ENCODE measurements around the gene CDC42.

DNA sequence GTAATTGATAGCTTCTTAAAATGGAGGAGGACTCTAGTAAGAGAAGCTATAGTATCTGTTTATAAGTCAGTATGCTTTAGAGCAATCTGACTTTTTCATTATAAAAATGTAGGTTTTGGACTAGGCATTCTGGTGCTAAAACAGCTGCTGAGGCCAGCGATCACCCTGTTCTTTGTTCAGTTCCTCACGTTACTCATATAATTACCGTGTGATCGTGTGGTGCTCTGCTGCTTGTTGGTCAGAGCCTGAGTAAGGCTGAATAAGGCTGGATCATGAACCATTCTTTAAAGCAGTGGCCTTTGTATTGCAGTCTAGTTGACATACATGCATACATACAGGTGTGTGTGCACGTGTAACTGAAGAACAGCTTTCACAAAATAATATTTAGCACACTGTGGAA is 25.2 kb downstream of the CDC42 start:
- TF ChIP-seq, protein P1, sequence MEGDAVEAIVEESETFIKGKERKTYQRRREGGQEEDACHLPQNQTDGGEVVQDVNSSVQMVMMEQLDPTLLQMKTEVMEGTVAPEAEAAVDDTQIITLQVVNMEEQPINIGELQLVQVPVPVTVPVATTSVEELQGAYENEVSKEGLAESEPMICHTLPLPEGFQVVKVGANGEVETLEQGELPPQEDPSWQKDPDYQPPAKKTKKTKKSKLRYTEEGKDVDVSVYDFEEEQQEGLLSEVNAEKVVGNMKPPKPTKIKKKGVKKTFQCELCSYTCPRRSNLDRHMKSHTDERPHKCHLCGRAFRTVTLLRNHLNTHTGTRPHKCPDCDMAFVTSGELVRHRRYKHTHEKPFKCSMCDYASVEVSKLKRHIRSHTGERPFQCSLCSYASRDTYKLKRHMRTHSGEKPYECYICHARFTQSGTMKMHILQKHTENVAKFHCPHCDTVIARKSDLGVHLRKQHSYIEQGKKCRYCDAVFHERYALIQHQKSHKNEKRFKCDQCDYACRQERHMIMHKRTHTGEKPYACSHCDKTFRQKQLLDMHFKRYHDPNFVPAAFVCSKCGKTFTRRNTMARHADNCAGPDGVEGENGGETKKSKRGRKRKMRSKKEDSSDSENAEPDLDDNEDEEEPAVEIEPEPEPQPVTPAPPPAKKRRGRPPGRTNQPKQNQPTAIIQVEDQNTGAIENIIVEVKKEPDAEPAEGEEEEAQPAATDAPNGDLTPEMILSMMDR (IDR thresholded peaks at IDR 0.05), result no peak
- no peak for TF ChIP-seq POLR2A (IDR thresholded peaks at IDR 0.05)
